Activated CD4-positive, alpha-beta T cell treated with anti-CD3 and anti-CD28 coated beads for 36 hours (primary cell): ENCODE data around the gene GPSM3. TPM values are rescaled to one million over a fixed set of nuclear protein-coding genes. Genes with fewer than 3 reads are reported as not detected.
A peak's percentile ranks its signal among the peaks of the same experiment; 100 is the strongest.
"Not testable (repeated sequence)": the region's sequence is repeated elsewhere in the genome, so short reads cannot be mapped to it uniquely, and the experiment has no call there.

Source experiments
- ATAC-seq: fragments of 200-7000 bp; cut with Tn5 transposase; one replicate; pipeline ENCODE4 v1.10.0; 2021; ENCODE audit warnings: mild to moderate bottlenecking, moderate library complexity
- CTCF ChIA-PET: fragments of 350-600 bp; sonication (Branson Sonifier 250); formaldehyde crosslinking; loops from one replicate; lab custom pipeline; 2021; ENCODE audit warnings: antibody characterized with exemption; lab: Charles Lee
- POLR2A ChIA-PET: fragments of 350-600 bp; sonication (Branson Sonifier 250); formaldehyde crosslinking; loops from one replicate; lab custom pipeline; 2021; ENCODE audit warnings: antibody characterized with exemption, inconsistent platforms; lab: Charles Lee
- DNase-seq: peaks from one replicate; pipeline ENCODE4 v3.0.0-alpha.2; 2020
- H3K27ac Mint-ChIP-seq: one replicate; pipeline ENCODE4 v1.8.0; 2021; ENCODE audit warnings: mixed read lengths
- H3K27me3 Mint-ChIP-seq: one replicate; pipeline ENCODE4 v1.8.0; 2021; ENCODE audit warnings: mixed read lengths
- H3K36me3 Mint-ChIP-seq: one replicate; pipeline ENCODE4 v1.8.0; 2021; ENCODE audit warnings: low read depth, mixed read lengths
- H3K4me1 Mint-ChIP-seq: one replicate; pipeline ENCODE4 v1.8.0; 2021; ENCODE audit warnings: mixed read lengths
- H3K4me3 Mint-ChIP-seq: one replicate; pipeline ENCODE4 v1.8.0; 2021; ENCODE audit warnings: mild to moderate bottlenecking, moderate library complexity, mixed read lengths
- H3K9me3 Mint-ChIP-seq: one replicate; pipeline ENCODE4 v1.8.0; 2021; ENCODE audit warnings: low read depth, mixed read lengths
- intact Hi-C, 2 experiments: fragments of 100-400 bp; cut with DNase I in 1 of 2; cut with micrococcal nuclease in 1 of 2; formaldehyde crosslinking; loops; one replicate each; pipeline versions ENCODE4 v1.14.2 to v1.15.1; 2022 to 2024; cut with DNase I, micrococcal nuclease
- total RNA-seq, 2 experiments: library from RNA; stranded (reverse); gene quantifications; one replicate each; pipeline ENCODE4 v1.2.3, GENCODE V29; 2021

Gene GPSM3
- total RNA-seq, 2 experiments from 2014 or later: 82.6 to 94.8 TPM

GRCh38 chr6:32200711-32201475, 8.4 kb upstream of the GPSM3 start:
- Mint-ChIP-seq H3K4me3 (no peak overlapping the region), H3K27ac (peak overlapping the region; percentile 47), H3K4me1 (peaks cover 5% of the 10 kb centered on the region), H3K27me3 (no peaks in the 10 kb centered on the region), H3K36me3 (no peaks in the 10 kb centered on the region), H3K9me3 (no peaks in the 10 kb centered on the region)
- no peak for ATAC-seq
- POLR2A ChIA-PET: no interaction called here
- CTCF ChIA-PET: interaction anchor here (0.7 kb wide), 1 partner anchor 97 kb away, joined by 3 read pairs; no protein-coding TSS in a partner anchor
- no peak for DNase-seq
- intact Hi-C loops: no loop called here

- CTCF ChIA-PET: interaction anchor here (0.8 kb wide), 1 partner anchor 44 kb away, joined by 3 read pairs; no protein-coding TSS in a partner anchor
- H3K9me3 Mint-ChIP-seq: no peaks in the 10 kb centered on the region
- H3K27ac Mint-ChIP-seq: no peak overlapping the region
- intact Hi-C loops: loop anchor here (5.0 to 10.0 kb wide), 8 partner anchors 224 to 1216 kb away; partner anchors contain the start of genes BAG6 (in 1 of the 2), CLIC1 (in 1 of the 2), CUTA (in 1 of the 2) and DDX39B (in 1 of the 2)
- H3K27me3 Mint-ChIP-seq: no peaks in the 10 kb centered on the region
- H3K4me1 Mint-ChIP-seq: peaks cover 19% of the 10 kb centered on the region
- DNase-seq: no peak
- H3K4me3 Mint-ChIP-seq: no peak overlapping the region
- no peaks in the 10 kb centered on the region for H3K36me3 Mint-ChIP-seq
- no peak for ATAC-seq
- POLR2A ChIA-PET: no interaction called here
Measured at GRCh38 chr6:32198866-32199265, 6.4 kb upstream of the GPSM3 start.

- DNase-seq (no peak), ATAC-seq (no peak)
- Mint-ChIP-seq H3K4me3 (no peak overlapping the region), H3K4me1 (peaks cover 24% of the 10 kb centered on the region), H3K36me3 (no peaks in the 10 kb centered on the region), H3K27me3 (no peaks in the 10 kb centered on the region), H3K27ac (no peak overlapping the region), H3K9me3 (no peaks in the 10 kb centered on the region)
- POLR2A ChIA-PET: no interaction called here
- intact Hi-C loops: loop anchor here (5.0 to 10.0 kb wide), 8 partner anchors 224 to 1216 kb away; partner anchors contain the start of genes BAG6 (in 1 of the 2), CLIC1 (in 1 of the 2), CUTA (in 1 of the 2) and DDX39B (in 1 of the 2)
- CTCF ChIA-PET: interaction anchor here (0.6 to 0.7 kb wide), 2 partner anchors 79 to 831 kb away, joined by 3 to 4 read pairs; no protein-coding TSS in a partner anchor
Measured at GRCh38 chr6:32198345-32198696, 5.9 kb upstream of the GPSM3 start.

- no peaks in the 10 kb centered on the region for H3K27me3 Mint-ChIP-seq
- no peaks in the 10 kb centered on the region for H3K9me3 Mint-ChIP-seq
- H3K27ac Mint-ChIP-seq: peak overlapping the region; percentile 98
- DNase-seq: peak; percentile 17
- ChIA-PET POLR2A (interaction anchor here (0.5 kb wide), 2 partner anchors 13 to 407 kb away, joined by 3 read pairs; no protein-coding TSS in a partner anchor), CTCF (no interaction called here)
- intact Hi-C loops: loop anchor here (1.0 to 10.0 kb wide), 11 partner anchors 43 to 1218 kb away; partner anchors contain the start of genes BAG6 (in 1 of the 2), CLIC1 (in 1 of the 2), CUTA (in 1 of the 2) and DDX39B (in 1 of the 2)
- H3K36me3 Mint-ChIP-seq: no peaks in the 10 kb centered on the region
- peak overlapping the region; percentile 94 for H3K4me3 Mint-ChIP-seq
- ATAC-seq: no peak
- peaks cover 30% of the 10 kb centered on the region for H3K4me1 Mint-ChIP-seq
Measured at GRCh38 chr6:32196682-32197616, 4.5 kb upstream of the GPSM3 start.

- Mint-ChIP-seq H3K27me3 (no peaks in the 10 kb centered on the region), H3K4me1 (peaks cover 32% of the 10 kb centered on the region), H3K27ac (peak overlapping the region; percentile 98), H3K9me3 (no peaks in the 10 kb centered on the region), H3K4me3 (peak overlapping the region; percentile 94), H3K36me3 (peaks cover 5% of the 10 kb centered on the region)
- ChIA-PET CTCF (interaction anchor here (0.6 to 1.9 kb wide), 11 partner anchors 10 to 644 kb away, joined by 3 to 7 read pairs (median 4); partner anchors contain the start of genes AGPAT1, ATF6B and FKBPL), POLR2A (interaction anchor here (0.9 to 1.5 kb wide), 9 partner anchors 13 to 1052 kb away, joined by 3 to 8 read pairs (median 5); partner anchors contain the start of genes AGPAT1, ATF6B, DDX39B and GPANK1)
- DNase-seq: peak; percentile 82
- intact Hi-C loops: loop anchor here (1.0 to 10.0 kb wide), 23 partner anchors 18 to 1219 kb away; partner anchors contain the start of genes DXO (in 2 of the 2), FKBPL (in 2 of the 2), PPT2 (in 2 of the 2) and RNF5 (in 2 of the 2)
- ATAC-seq: no peak
Measured at GRCh38 chr6:32195902-32196681, 3.6 kb upstream of the GPSM3 start.

- ChIA-PET CTCF (interaction anchor here (0.6 to 1.9 kb wide), 12 partner anchors 10 to 644 kb away, joined by 3 to 7 read pairs (median 4); partner anchors contain the start of genes AGPAT1, ATF6B and FKBPL), POLR2A (interaction anchor here (0.6 to 1.5 kb wide), 11 partner anchors 13 to 1366 kb away, joined by 3 to 8 read pairs (median 5); partner anchors contain the start of genes AGPAT1, ATF6B, DDX39B and GPANK1)
- intact Hi-C loops: loop anchor here (1.0 to 10.0 kb wide), 21 partner anchors 17 to 1219 kb away; partner anchors contain the start of genes DXO (in 2 of the 2), FKBPL (in 2 of the 2), RNF5 (in 2 of the 2) and BAG6 (in 1 of the 2)
- ATAC-seq (peak; percentile 90), DNase-seq (peak; percentile 100)
- Mint-ChIP-seq H3K27me3 (no peaks in the 10 kb centered on the region), H3K4me1 (peaks cover 32% of the 10 kb centered on the region), H3K9me3 (no peaks in the 10 kb centered on the region), H3K4me3 (peak overlapping the region; percentile 94), H3K36me3 (peaks cover 7% of the 10 kb centered on the region), H3K27ac (peak overlapping the region; percentile 90)
Measured at GRCh38 chr6:32195652-32195901, 3.1 kb upstream of the GPSM3 start.

- ChIA-PET POLR2A (interaction anchor here (0.6 to 1.5 kb wide), 11 partner anchors 12 to 1365 kb away, joined by 3 to 8 read pairs (median 5); partner anchors contain the start of genes AGPAT1, ATF6B, DDX39B and GPANK1), CTCF (interaction anchor here (0.6 to 1.9 kb wide), 11 partner anchors 11 to 645 kb away, joined by 3 to 7 read pairs (median 4); partner anchors contain the start of genes AGPAT1, ATF6B and FKBPL)
- Mint-ChIP-seq H3K9me3 (no peaks in the 10 kb centered on the region), H3K4me1 (peaks cover 32% of the 10 kb centered on the region), H3K27ac (peak overlapping the region; percentile 90), H3K36me3 (peaks cover 7% of the 10 kb centered on the region), H3K27me3 (no peaks in the 10 kb centered on the region), H3K4me3 (peak overlapping the region; percentile 94)
- no peak for ATAC-seq
- peak; percentile 62 for DNase-seq
- intact Hi-C loops: loop anchor here (1.0 to 10.0 kb wide), 21 partner anchors 17 to 1220 kb away; partner anchors contain the start of genes DXO (in 2 of the 2), FKBPL (in 2 of the 2), RNF5 (in 2 of the 2) and BAG6 (in 1 of the 2)
Measured at GRCh38 chr6:32194825-32195651, 2.6 kb upstream of the GPSM3 start.

GRCh38 chr6:32194388-32194787, 1.9 kb upstream of the GPSM3 start:
- H3K4me3 Mint-ChIP-seq: peak overlapping the region; percentile 94
- H3K9me3 Mint-ChIP-seq: no peaks in the 10 kb centered on the region
- intact Hi-C loops: loop anchor here (2.0 to 10.0 kb wide), 5 partner anchors 220 to 1220 kb away; partner anchors contain the start of genes CUTA (in 1 of the 2), DXO (in 1 of the 2), EHMT2 (in 1 of the 2) and HSPA1B (in 1 of the 2)
- peaks cover 8% of the 10 kb centered on the region for H3K36me3 Mint-ChIP-seq
- ATAC-seq (no peak), DNase-seq (no peak)
- H3K27ac Mint-ChIP-seq: peak overlapping the region; percentile 90
- CTCF ChIA-PET: interaction anchor here (0.6 to 1.9 kb wide), 2 partner anchors 45 to 619 kb away, joined by 3 to 6 read pairs; partner anchors contain the start of gene TNF
- POLR2A ChIA-PET: no interaction called here
- no peaks in the 10 kb centered on the region for H3K27me3 Mint-ChIP-seq
- peaks cover 32% of the 10 kb centered on the region for H3K4me1 Mint-ChIP-seq

- Mint-ChIP-seq H3K27ac (peak overlapping the region; percentile 96), H3K4me1 (peaks cover 44% of the 10 kb centered on the region), H3K4me3 (peak overlapping the region; percentile 95), H3K36me3 (peaks cover 20% of the 10 kb centered on the region)
- intact Hi-C loops: loop anchor here (10.0 kb wide), 3 partner anchors 218 to 1222 kb away; partner anchors contain the start of genes CUTA (in 1 of the 2), DXO (in 1 of the 2) and PHF1 (in 1 of the 2)
- CTCF ChIA-PET: interaction anchor here (0.6 to 1.6 kb wide), 6 partner anchors 13 to 704 kb away, joined by 3 to 5 read pairs (median 4); partner anchors contain the start of genes FKBPL and PRRT1
- not testable (repeated sequence) for ATAC-seq, H3K9me3 Mint-ChIP-seq, H3K27me3 Mint-ChIP-seq, DNase-seq
- POLR2A ChIA-PET: interaction anchor here (2.6 kb wide), 1 partner anchor 10 kb away, joined by 9 read pairs; no protein-coding TSS in a partner anchor
Measured at GRCh38 chr6:32193096-32193495, 653 bp upstream of the GPSM3 start.
